Activated CD8-positive, alpha-beta T cell treated with anti-CD3 and anti-CD28 coated beads for 36 hours (primary cell): Measurements from ENCODE around the gene MRPL11. TPM values are rescaled to one million over a fixed set of nuclear protein-coding genes. Genes with fewer than 3 reads are reported as not detected.

ENCODE experiments used
- ATAC-seq: fragments of 200-7000 bp; cut with Tn5 transposase; one replicate; pipeline ENCODE4 v1.10.0; 2021; ENCODE audit warnings: mild to moderate bottlenecking, moderate library complexity
- CTCF ChIA-PET: fragments of 350-600 bp; sonication (Branson Sonifier 250); formaldehyde crosslinking; loops from one replicate; lab custom pipeline; 2021; ENCODE audit warnings: antibody characterized with exemption; lab: Charles Lee
- POLR2A ChIA-PET: fragments of 350-600 bp; sonication (Branson Sonifier 250); formaldehyde crosslinking; loops from one replicate; lab custom pipeline; 2021; ENCODE audit warnings: antibody characterized with exemption; lab: Charles Lee
- DNase-seq: peaks from one replicate; pipeline ENCODE4 v3.0.0-alpha.2; 2020
- H3K27ac Mint-ChIP-seq: one replicate; pipeline ENCODE4 v1.8.0; 2021; ENCODE audit warnings: mild to moderate bottlenecking, mixed read lengths
- H3K27me3 Mint-ChIP-seq: one replicate; pipeline ENCODE4 v1.8.0; 2021; ENCODE audit warnings: mixed read lengths
- H3K36me3 Mint-ChIP-seq: one replicate; pipeline ENCODE4 v1.8.0; 2021; ENCODE audit warnings: low read depth, mixed read lengths
- H3K4me1 Mint-ChIP-seq: one replicate; pipeline ENCODE4 v1.8.0; 2021; ENCODE audit warnings: low read depth, mixed read lengths
- H3K4me3 Mint-ChIP-seq: one replicate; pipeline ENCODE4 v1.8.0; 2021; ENCODE audit warnings: mild to moderate bottlenecking, moderate library complexity, mixed read lengths
- H3K9me3 Mint-ChIP-seq: one replicate; pipeline ENCODE4 v1.8.0; 2021; ENCODE audit warnings: mixed read lengths
- CTCF ChIP-seq: fragments of 200-600 bp; IDR thresholded peaks from one replicate; pipeline ENCODE4 v1.8.0; 2022; ENCODE audit warnings: antibody characterized with exemption, mild to moderate bottlenecking
- intact Hi-C: fragments of 100-400 bp; cut with micrococcal nuclease; formaldehyde crosslinking; loops from one replicate; pipeline ENCODE4 v1.10.0; 2022
- total RNA-seq, 2 experiments: library from RNA; stranded (reverse); gene quantifications; one replicate each; pipeline ENCODE4 v1.2.3, GENCODE V29; 2021

The MRPL11 gene
- total RNA-seq, 2 experiments from 2014 or later = 135 to 142 TPM

GRCh38 chr11:66471142-66471541 lies 32.5 kb upstream of the MRPL11 start:
- TF ChIP-seq CTCF = no peak
- DNase-seq (no peak), ATAC-seq (no peak)
- Mint-ChIP-seq H3K27me3 (no peaks in the 10 kb centered on the region), H3K9me3 (no peaks in the 10 kb centered on the region), H3K4me3 (no peak overlapping the region), H3K27ac (no peak overlapping the region), H3K36me3 (peaks cover 2% of the 10 kb centered on the region), H3K4me1 (peaks cover 20% of the 10 kb centered on the region)
- CTCF ChIA-PET = interaction anchor here (0.7 to 5.5 kb wide), 4 partner anchors 8 to 63 kb away, joined by 3 to 36 read pairs (median 5); partner anchors contain the start of gene DPP3
- POLR2A ChIA-PET = interaction anchor here (1.9 kb wide), 1 partner anchor 9 kb away, joined by 9 read pairs; the partner anchor contains the start of gene DPP3
- intact Hi-C loops = loop anchor here (5.0 kb wide), 1 partner anchor 34 kb away; the partner anchor contains the start of gene MRPL11

GRCh38 chr11:66470015-66470414 lies 31.4 kb upstream of the MRPL11 start:
- H3K36me3 Mint-ChIP-seq = peaks cover 2% of the 10 kb centered on the region
- H3K4me3 Mint-ChIP-seq = no peak overlapping the region
- POLR2A ChIA-PET = interaction anchor here (1.9 to 2.0 kb wide), 2 partner anchors 10 to 11 kb away, joined by 6 to 9 read pairs; partner anchors contain the start of gene DPP3
- DNase-seq = no peak
- no peaks in the 10 kb centered on the region for H3K27me3 Mint-ChIP-seq
- CTCF ChIA-PET = interaction anchor here (1.1 to 5.5 kb wide), 5 partner anchors 9 to 81 kb away, joined by 3 to 36 read pairs (median 5); partner anchors contain the start of genes DPP3, MRPL11 and NPAS4
- no peaks in the 10 kb centered on the region for H3K9me3 Mint-ChIP-seq
- peaks cover 27% of the 10 kb centered on the region for H3K4me1 Mint-ChIP-seq
- TF ChIP-seq CTCF = no peak
- no peak for ATAC-seq
- intact Hi-C loops = loop anchor here (5.0 kb wide), 1 partner anchor 33 kb away; the partner anchor contains the start of gene MRPL11
- no peak overlapping the region for H3K27ac Mint-ChIP-seq

- no peaks in the 10 kb centered on the region for H3K27me3 Mint-ChIP-seq
- H3K27ac Mint-ChIP-seq = no peak overlapping the region
- peaks cover 2% of the 10 kb centered on the region for H3K36me3 Mint-ChIP-seq
- H3K4me1 Mint-ChIP-seq = peaks cover 27% of the 10 kb centered on the region
- POLR2A ChIA-PET = interaction anchor here (2.0 kb wide), 1 partner anchor 11 kb away, joined by 6 read pairs; no protein-coding TSS in a partner anchor
- no peaks in the 10 kb centered on the region for H3K9me3 Mint-ChIP-seq
- ATAC-seq (no peak), DNase-seq (no peak)
- CTCF ChIA-PET = interaction anchor here (0.8 to 5.5 kb wide), 6 partner anchors 10 to 80 kb away, joined by 3 to 36 read pairs (median 4); partner anchors contain the start of genes DPP3, MRPL11 and NPAS4
- no peak overlapping the region for H3K4me3 Mint-ChIP-seq
- no peak for TF ChIP-seq CTCF
- intact Hi-C loops = no loop called here
Observed at GRCh38 chr11:66469441-66469840, 30.8 kb upstream of the MRPL11 start.

GRCh38 chr11:66468691-66469090 lies 30.0 kb upstream of the MRPL11 start:
- peaks cover 2% of the 10 kb centered on the region for H3K36me3 Mint-ChIP-seq
- ATAC-seq = no peak
- H3K4me1 Mint-ChIP-seq = peaks cover 27% of the 10 kb centered on the region
- H3K9me3 Mint-ChIP-seq = no peaks in the 10 kb centered on the region
- peak overlapping the region; percentile 86 for H3K4me3 Mint-ChIP-seq
- POLR2A ChIA-PET = interaction anchor here (1.5 to 2.0 kb wide), 2 partner anchors 8 to 10 kb away, joined by 6 read pairs; no protein-coding TSS in a partner anchor
- intact Hi-C loops = no loop called here
- CTCF ChIA-PET = interaction anchor here (0.8 to 5.5 kb wide), 7 partner anchors 10 to 79 kb away, joined by 3 to 36 read pairs (median 4); partner anchors contain the start of genes DPP3, MRPL11 and NPAS4
- TF ChIP-seq CTCF = no peak
- H3K27ac Mint-ChIP-seq = no peak overlapping the region
- DNase-seq = no peak
- no peaks in the 10 kb centered on the region for H3K27me3 Mint-ChIP-seq

GRCh38 chr11:66467756-66468155 lies 29.1 kb upstream of the MRPL11 start:
- no peak for TF ChIP-seq CTCF
- Mint-ChIP-seq H3K27me3 (no peaks in the 10 kb centered on the region), H3K36me3 (peaks cover 2% of the 10 kb centered on the region), H3K27ac (peak overlapping the region; percentile 81), H3K9me3 (no peaks in the 10 kb centered on the region), H3K4me1 (peaks cover 34% of the 10 kb centered on the region), H3K4me3 (peak overlapping the region; percentile 86)
- intact Hi-C loops = no loop called here
- ATAC-seq (peak; percentile 23), DNase-seq (peak; percentile 66)
- ChIA-PET POLR2A (interaction anchor here (1.0 to 1.6 kb wide), 5 partner anchors 9 to 179 kb away, joined by 3 to 6 read pairs (median 3); partner anchors contain the start of gene YIF1A), CTCF (interaction anchor here (0.7 to 5.5 kb wide), 7 partner anchors 10 to 81 kb away, joined by 3 to 36 read pairs (median 3); partner anchors contain the start of gene DPP3)
